Dedifferentiated amniotic fluid mesenchymal stem cell (primary cell): Measurements from ENCODE around the gene TMEM163.

Source experiments
- DNase-seq: peaks from one replicate; pipeline ENCODE4 v3.0.0-alpha.2; 2016; ENCODE audit errors: extremely low spot score

TMEM163 gene

GRCh38 chr2:134411279-134411827, 307.4 kb downstream of the TMEM163 start:
- no peak for DNase-seq

GRCh38 chr2:134410831-134411231, 308.0 kb downstream of the TMEM163 start:
- DNase-seq: no peak

GRCh38 chr2:134410006-134410405, 308.8 kb downstream of the TMEM163 start:
- no peak for DNase-seq

- no peak for DNase-seq
Observed at GRCh38 chr2:134408791-134409190, 310.0 kb downstream of the TMEM163 start.

GRCh38 chr2:134408386-134408785, 310.4 kb downstream of the TMEM163 start:
- DNase-seq: no peak

- no peak for DNase-seq
Observed at GRCh38 chr2:134407154-134407890, 311.5 kb downstream of the TMEM163 start.

DNA sequence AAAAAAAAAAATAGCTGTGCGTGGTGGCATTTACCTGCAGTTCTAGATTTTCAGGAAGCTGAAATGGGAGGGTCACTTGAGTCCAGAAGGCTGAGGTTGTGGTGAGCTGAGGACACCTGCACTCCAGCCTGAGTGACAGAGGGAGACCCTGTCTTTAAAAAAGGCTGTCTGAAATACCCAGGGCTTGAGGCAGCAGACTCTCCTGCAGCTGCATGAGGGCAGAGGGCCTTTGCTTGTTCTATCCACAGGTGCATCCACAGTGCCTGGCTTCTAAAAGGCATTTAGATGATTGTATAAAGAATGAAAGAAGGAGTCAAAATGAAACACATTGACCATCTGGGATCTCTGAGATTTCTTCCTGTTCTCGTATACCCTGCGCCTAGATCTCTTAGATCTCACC, 312.1 kb downstream of the TMEM163 start:
- no peak for DNase-seq

GRCh38 chr2:134406311-134406710, 312.5 kb downstream of the TMEM163 start:
- DNase-seq: no peak
